ENCODE data around the gene SYT1. TPM values are rescaled to one million over a fixed set of nuclear protein-coding genes. Genes with fewer than 3 reads are reported as not detected.
A peak's percentile ranks its signal among the peaks of the same experiment; 100 is the strongest.

SYT1 gene
- total RNA-seq (10 to 100 TPM in 1 of 5 donors, 1 to 10 TPM in 3, under 1 TPM in 1; under 0.01 to 11.4 (median 3.1) TPM), polyA plus RNA-seq (under 1 TPM; 0.37 to 0.75 (median 0.46) TPM)
- long read RNA-seq, donor 1 = 0 reads
- long read RNA-seq, donor 2, full-length matches to known transcripts = 6 of 6 reads
- long read RNA-seq, donor 2, partial matches to known transcripts = 0 of 6 reads
- long read RNA-seq, donor 2, other reads (novel, unspliced or antisense) = 0 of 6 reads
- long read RNA-seq, donor 3 = 0 reads
- long read RNA-seq, donor 4 = 0 reads
- long read RNA-seq, donor 5, full-length matches to known transcripts = 2 of 2 reads
- long read RNA-seq, donor 5, partial matches to known transcripts = 0 of 2 reads
- long read RNA-seq, donor 5, other reads (novel, unspliced or antisense) = 0 of 2 reads
- long read RNA-seq, donor 6, full-length matches to known transcripts = 1 of 1 reads
- long read RNA-seq, donor 6, partial matches to known transcripts = 0 of 1 reads
- long read RNA-seq, donor 6, other reads (novel, unspliced or antisense) = 0 of 1 reads
- long read RNA-seq, donor 7, full-length matches to known transcripts = 2 of 16 reads
- long read RNA-seq, donor 7, partial matches to known transcripts = 14 of 16 reads
- long read RNA-seq, donor 7, other reads (novel, unspliced or antisense) = 0 of 16 reads
- long read RNA-seq, donor 8, full-length matches to known transcripts = 1 of 1 reads
- long read RNA-seq, donor 8, partial matches to known transcripts = 0 of 1 reads
- long read RNA-seq, donor 8, other reads (novel, unspliced or antisense) = 0 of 1 reads
- long read RNA-seq, donor 9, full-length matches to known transcripts = 2 of 2 reads
- long read RNA-seq, donor 9, partial matches to known transcripts = 0 of 2 reads
- long read RNA-seq, donor 9, other reads (novel, unspliced or antisense) = 0 of 2 reads
- long read RNA-seq, donor 10 = 0 reads

DNA sequence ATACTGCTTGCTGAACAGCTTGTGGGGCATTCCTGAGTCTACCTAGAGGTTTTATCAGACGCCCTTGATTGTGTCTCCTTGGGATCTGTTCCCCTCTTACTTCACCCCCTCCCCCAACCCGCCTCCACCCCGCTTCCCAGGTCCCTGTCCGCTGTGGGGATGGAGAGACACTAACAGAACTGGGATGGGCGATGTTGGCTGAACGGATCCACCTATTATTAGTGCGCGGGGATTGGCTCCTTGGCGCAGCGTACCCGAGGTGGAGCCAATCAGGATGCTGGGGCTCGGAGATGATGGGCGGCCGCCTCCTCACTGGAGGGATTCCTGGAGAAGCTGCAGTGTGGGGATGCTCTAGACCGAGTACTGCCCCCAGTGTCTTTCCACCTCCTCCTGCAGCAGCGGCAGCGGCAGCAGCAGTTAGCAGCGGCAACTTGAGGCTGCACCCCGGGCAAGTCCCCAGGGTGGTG lies at the start of gene SYT1:
Gene SYT1 (plus strand): TSS at position 372 of the 467 bp plus-strand sequence.
- DNase-seq = peak in 1 of 2 donors; percentile 86
- H3K36me3 ChIP-seq = no peaks in the 10 kb centered on the region
- WGBS, 5 donors = 2 to 6% (median 2%) methylated on average over 11 to 19 of the region's 19 CpGs
- H3K4me3 ChIP-seq = peak within 1 kb of the TSS; percentile 32 to 49 (median 46)
- intact Hi-C loops (cut with DNase I; ENCODE audit: low total_unique reads) = no loop called here
- TF ChIP-seq, protein P1, sequence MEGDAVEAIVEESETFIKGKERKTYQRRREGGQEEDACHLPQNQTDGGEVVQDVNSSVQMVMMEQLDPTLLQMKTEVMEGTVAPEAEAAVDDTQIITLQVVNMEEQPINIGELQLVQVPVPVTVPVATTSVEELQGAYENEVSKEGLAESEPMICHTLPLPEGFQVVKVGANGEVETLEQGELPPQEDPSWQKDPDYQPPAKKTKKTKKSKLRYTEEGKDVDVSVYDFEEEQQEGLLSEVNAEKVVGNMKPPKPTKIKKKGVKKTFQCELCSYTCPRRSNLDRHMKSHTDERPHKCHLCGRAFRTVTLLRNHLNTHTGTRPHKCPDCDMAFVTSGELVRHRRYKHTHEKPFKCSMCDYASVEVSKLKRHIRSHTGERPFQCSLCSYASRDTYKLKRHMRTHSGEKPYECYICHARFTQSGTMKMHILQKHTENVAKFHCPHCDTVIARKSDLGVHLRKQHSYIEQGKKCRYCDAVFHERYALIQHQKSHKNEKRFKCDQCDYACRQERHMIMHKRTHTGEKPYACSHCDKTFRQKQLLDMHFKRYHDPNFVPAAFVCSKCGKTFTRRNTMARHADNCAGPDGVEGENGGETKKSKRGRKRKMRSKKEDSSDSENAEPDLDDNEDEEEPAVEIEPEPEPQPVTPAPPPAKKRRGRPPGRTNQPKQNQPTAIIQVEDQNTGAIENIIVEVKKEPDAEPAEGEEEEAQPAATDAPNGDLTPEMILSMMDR (IDR thresholded peaks at IDR 0.05) = no peak
- TF ChIP-seq EP300 (IDR thresholded peaks at IDR 0.05) = no peak
- no peak for TF ChIP-seq POLR2AphosphoS5 (IDR thresholded peaks at IDR 0.05)
- no peak for TF ChIP-seq POLR2A (IDR thresholded peaks at IDR 0.05)
- no peak within 1 kb of the TSS for H3K27ac ChIP-seq
- H3K27me3 ChIP-seq = peaks cover 3 to 36% (median 22%) of the 10 kb centered on the region in 3 donors
- peaks cover 0 to 23% (median 19%) of the 10 kb centered on the region in 4 donors for H3K4me1 ChIP-seq
- H3K9me3 ChIP-seq = no peaks in the 10 kb centered on the region

DNA sequence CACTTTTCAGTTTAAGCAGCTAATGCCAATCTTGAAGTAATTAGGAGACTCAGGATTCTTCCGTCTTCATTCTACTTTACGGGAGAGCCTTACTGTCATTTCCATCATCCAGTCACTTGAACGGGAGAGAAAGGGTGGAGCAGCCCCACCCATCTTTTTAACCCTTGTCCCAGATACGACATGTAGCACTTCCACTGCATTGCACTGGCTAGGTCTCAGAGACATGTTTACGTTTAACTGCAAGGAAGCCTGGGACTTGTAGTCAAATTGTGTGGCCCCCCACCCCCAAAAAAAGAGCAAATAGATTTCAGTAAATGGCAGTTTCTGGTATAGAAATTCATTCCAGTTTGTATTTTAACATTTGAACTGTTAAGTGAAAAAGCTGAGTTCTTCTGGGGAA lies 46.1 kb upstream of the SYT1 start:
- 33 to 43% (median 40%) methylated on average over 5 of the region's 5 CpGs for WGBS, 5 donors
- DNase-seq = no peak

DNA sequence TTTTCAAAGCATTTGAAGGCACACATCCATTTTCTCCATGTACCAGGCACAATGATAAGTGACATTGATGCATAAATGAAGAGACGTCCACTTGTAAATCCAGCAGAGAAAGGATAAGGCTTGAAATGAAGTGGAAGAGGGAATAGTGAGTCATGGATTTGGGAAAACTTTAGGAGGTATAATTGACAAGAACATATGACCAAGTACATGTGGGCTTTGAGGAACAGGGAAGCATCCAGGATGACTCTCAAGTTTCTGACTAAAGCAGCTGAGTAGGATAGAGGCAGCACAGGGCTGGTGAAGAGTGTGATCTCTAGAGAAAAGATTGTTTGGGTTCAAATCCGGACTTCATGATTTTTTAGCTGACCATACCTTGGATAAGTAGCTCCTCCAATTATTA lies 43.6 kb upstream of the SYT1 start:
- Histone ChIP-seq H3K4me1 (no peaks in the 10 kb centered on the region), H3K36me3 (no peaks in the 10 kb centered on the region), H3K9me3 (peaks cover 0 to under 1% (median 0%) of the 10 kb centered on the region in 4 donors), H3K27ac (no peak overlapping the region), H3K27me3 (no peaks in the 10 kb centered on the region), H3K4me3 (no peak overlapping the region)
- intact Hi-C loops (cut with DNase I; ENCODE audit: low total_unique reads) = no loop called here
- TF ChIP-seq, protein P1 (IDR thresholded peaks at IDR 0.05) = no peak
- WGBS, 5 donors = 61 to 76% (median 64%) methylated on average over 2 of the region's 2 CpGs
- DNase-seq = no peak

More for the DNA sequence above, 46.1 kb upstream of the SYT1 start:
- Histone ChIP-seq H3K9me3 (peaks cover 0 to 5% (median 0%) of the 10 kb centered on the region in 4 donors), H3K4me3 (no peak overlapping the region), H3K27ac (no peak overlapping the region), H3K36me3 (no peaks in the 10 kb centered on the region), H3K4me1 (no peaks in the 10 kb centered on the region), H3K27me3 (no peaks in the 10 kb centered on the region)
- intact Hi-C loops (cut with DNase I; ENCODE audit: low total_unique reads) = no loop called here
- TF ChIP-seq, protein P1 (IDR thresholded peaks at IDR 0.05) = no peak
- TF ChIP-seq POLR2A (IDR thresholded peaks at IDR 0.05) (no peak), POLR2AphosphoS5 (IDR thresholded peaks at IDR 0.05) (no peak)

DNA sequence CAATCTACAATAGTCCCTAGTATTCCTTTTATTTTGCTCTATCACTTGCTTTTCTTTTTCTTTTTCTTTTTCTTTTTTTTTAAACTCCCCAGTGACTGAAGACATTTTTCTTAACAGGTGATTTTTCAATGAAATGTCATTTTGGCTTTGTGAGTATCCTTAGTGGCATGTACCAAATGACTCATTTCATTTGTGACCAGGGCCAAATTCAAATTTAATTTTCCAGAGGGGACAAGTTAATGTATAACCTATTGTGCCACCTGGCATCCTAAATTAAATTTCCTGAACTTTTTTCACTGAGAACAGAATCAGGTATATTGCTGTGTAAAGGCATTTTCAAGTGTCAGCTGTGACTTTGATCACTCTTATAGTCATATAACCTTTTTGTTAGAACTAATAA lies 39.7 kb upstream of the SYT1 start:
- intact Hi-C loops (cut with DNase I; ENCODE audit: low total_unique reads) = no loop called here
- TF ChIP-seq POLR2A (IDR thresholded peaks at IDR 0.05) (no peak), POLR2AphosphoS5 (IDR thresholded peaks at IDR 0.05) (no peak), EP300 (IDR thresholded peaks at IDR 0.05) (no peak)
- TF ChIP-seq, protein P1 (IDR thresholded peaks at IDR 0.05) = no peak
- DNase-seq = no peak
- no peaks in the 10 kb centered on the region for H3K36me3 ChIP-seq
- no peaks in the 10 kb centered on the region for H3K27me3 ChIP-seq
- H3K4me1 ChIP-seq = no peaks in the 10 kb centered on the region
- no peak overlapping the region for H3K4me3 ChIP-seq
- no peak overlapping the region for H3K27ac ChIP-seq
- H3K9me3 ChIP-seq = no peaks in the 10 kb centered on the region
